Esophagus squamous epithelium (tissue), 4 donors: Measurements from ENCODE around the gene IPO11.

Experiments
- POLR2A ChIP-seq, 4 donors: fragments of 450-650 bp; IDR thresholded peaks; one replicate each; pipeline ENCODE4 v1.6.1; 2017; ENCODE audit warnings: antibody characterized with exemption in 4 of 4, mild to moderate bottlenecking in 4 of 4, moderate library complexity in 3 of 4
- TF ChIP-seq, protein P1 (sequence below), 6 experiments: fragments of 450-650 bp in 4 of 6; fragments of 200-600 bp in 2 of 6; sonication (generic) in 2 of 6; IDR thresholded peaks; one replicate each; pipeline ENCODE4 v1.5.1; 2016 to 2019; ENCODE audit warnings: antibody characterized with exemption in 6 of 6, mild to moderate bottlenecking in 4 of 6, moderate library complexity in 4 of 6

DNA sequence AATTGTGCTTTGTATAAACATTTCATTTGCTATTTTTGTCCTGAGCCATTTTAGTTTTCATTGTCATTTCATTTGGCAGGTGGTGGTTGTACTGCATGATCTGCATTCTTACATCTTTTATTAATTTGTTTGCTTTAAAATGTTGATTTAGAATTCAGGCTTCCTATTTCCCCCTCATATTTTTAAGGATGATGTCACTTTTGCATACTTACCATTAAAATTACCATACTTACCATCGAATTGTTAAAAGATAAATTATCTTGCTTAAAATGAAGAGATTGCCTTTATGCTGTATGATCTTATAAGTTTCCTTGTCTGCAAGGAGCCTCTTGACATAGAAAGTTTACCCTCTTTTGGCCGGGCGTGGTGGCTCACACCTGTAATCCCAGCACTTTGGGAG lies 40.0 kb upstream of the IPO11 start:
- TF ChIP-seq, protein P1, sequence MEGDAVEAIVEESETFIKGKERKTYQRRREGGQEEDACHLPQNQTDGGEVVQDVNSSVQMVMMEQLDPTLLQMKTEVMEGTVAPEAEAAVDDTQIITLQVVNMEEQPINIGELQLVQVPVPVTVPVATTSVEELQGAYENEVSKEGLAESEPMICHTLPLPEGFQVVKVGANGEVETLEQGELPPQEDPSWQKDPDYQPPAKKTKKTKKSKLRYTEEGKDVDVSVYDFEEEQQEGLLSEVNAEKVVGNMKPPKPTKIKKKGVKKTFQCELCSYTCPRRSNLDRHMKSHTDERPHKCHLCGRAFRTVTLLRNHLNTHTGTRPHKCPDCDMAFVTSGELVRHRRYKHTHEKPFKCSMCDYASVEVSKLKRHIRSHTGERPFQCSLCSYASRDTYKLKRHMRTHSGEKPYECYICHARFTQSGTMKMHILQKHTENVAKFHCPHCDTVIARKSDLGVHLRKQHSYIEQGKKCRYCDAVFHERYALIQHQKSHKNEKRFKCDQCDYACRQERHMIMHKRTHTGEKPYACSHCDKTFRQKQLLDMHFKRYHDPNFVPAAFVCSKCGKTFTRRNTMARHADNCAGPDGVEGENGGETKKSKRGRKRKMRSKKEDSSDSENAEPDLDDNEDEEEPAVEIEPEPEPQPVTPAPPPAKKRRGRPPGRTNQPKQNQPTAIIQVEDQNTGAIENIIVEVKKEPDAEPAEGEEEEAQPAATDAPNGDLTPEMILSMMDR (IDR thresholded peaks at IDR 0.05): no peak
- no peak for TF ChIP-seq POLR2A (IDR thresholded peaks at IDR 0.05)
